A673 (cell line): Measurements from ENCODE around the gene TENT5A. TPM values are rescaled to one million over a fixed set of nuclear protein-coding genes. Genes with fewer than 3 reads are reported as not detected.
"Not testable (repeated sequence)": the region's sequence is repeated elsewhere in the genome, so short reads cannot be mapped to it uniquely, and the experiment has no call there.

ENCODE experiments used
- BruUV-seq: library from RNA; stranded (reverse); fragments of 400-500 nt; replicated peaks from 2 replicates; lab custom pipeline; 2021; lab: Mats Ljungman, UMichigan
- CTCF ChIA-PET: fragments of 300-600 bp; sonication (Branson Sonifier 250); formaldehyde crosslinking; loops from one replicate; lab custom pipeline; 2022; ENCODE audit warnings: antibody characterized with exemption; lab: Charles Lee
- POLR2A ChIA-PET: fragments of 300-600 bp; sonication (Branson Sonifier 250); formaldehyde crosslinking; loops from one replicate; lab custom pipeline; 2022; ENCODE audit warnings: antibody characterized with exemption; ENCODE audit not compliant: low non-redundant PET; lab: Charles Lee
- DNase-seq: peaks from one replicate; pipeline ENCODE4 v3.0.0-alpha.2; 2015; ENCODE audit warnings: low spot score
- H3K27ac ChIP-seq: fragments of 200-600 bp; sonication (generic); 2 replicates; pipeline ENCODE4 v1.5.1; 2016; ENCODE audit warnings: mixed run types, low read depth, mild to moderate bottlenecking, mixed read lengths, antibody characterized with exemption, low read length; ENCODE audit not compliant: poor library complexity, severe bottlenecking
- H3K27me3 ChIP-seq: fragments of 200-600 bp; sonication (generic); replicated peaks from 2 replicates; pipeline ENCODE4 v1.6.1; 2017; ENCODE audit warnings: mixed run types, low read depth, mild to moderate bottlenecking, mixed read lengths, antibody characterized with exemption, low read length; ENCODE audit not compliant: insufficient read depth, poor library complexity
- H3K36me3 ChIP-seq: fragments of 200-600 bp; sonication (generic); 2 replicates; pipeline ENCODE4 v1.6.1; 2016; ENCODE audit warnings: mixed run types, mild to moderate bottlenecking, mixed read lengths, antibody characterized with exemption, low read length; ENCODE audit not compliant: insufficient read depth, poor library complexity, severe bottlenecking
- H3K4me1 ChIP-seq: fragments of 200-600 bp; sonication (generic); 2 replicates; pipeline ENCODE4 v1.6.1; 2017; ENCODE audit warnings: mixed run types, mild to moderate bottlenecking, mixed read lengths, antibody characterized with exemption, low read length; ENCODE audit not compliant: insufficient read depth, poor library complexity, severe bottlenecking
- H3K4me3 ChIP-seq: fragments of 200-600 bp; sonication (generic); 2 replicates; pipeline ENCODE4 v1.5.1; 2016; ENCODE audit warnings: low read depth, mixed run types, mild to moderate bottlenecking, mixed read lengths, low read length; ENCODE audit not compliant: poor library complexity, severe bottlenecking
- H3K9me3 ChIP-seq: fragments of 200-600 bp; sonication (generic); 2 replicates; pipeline ENCODE4 v1.6.1; 2016; ENCODE audit warnings: mixed run types, low read depth, mild to moderate bottlenecking, mixed read lengths, antibody characterized with exemption, low read length; ENCODE audit not compliant: poor library complexity, severe bottlenecking
- CTCF ChIP-seq: fragments of 300-800, 200-600 bp; sonication (generic); conservative IDR thresholded peaks from 2 replicates; pipeline ENCODE4 v1.5.1; 2017; ENCODE audit warnings: low read depth, mild to moderate bottlenecking, antibody characterized with exemption, low read length, moderate library complexity, mixed read lengths
- EZH2 ChIP-seq: fragments of 200-600 bp; sonication (generic); IDR thresholded peaks from 2 replicates; pipeline ENCODE4 v1.6.1; 2017; ENCODE audit warnings: borderline replicate concordance, low read depth, mild to moderate bottlenecking, mixed read lengths, antibody characterized with exemption, low read length; ENCODE audit not compliant: poor library complexity, severe bottlenecking
- intact Hi-C: fragments of 100-400 bp; cut with micrococcal nuclease; formaldehyde crosslinking; loops from one replicate; pipeline ENCODE4 v1.10.0; 2022; ENCODE audit not compliant: unreplicated experiment
- total RNA-seq: library from RNA; stranded (reverse); gene quantifications from 2 replicates; pipeline ENCODE4 v1.2.3, GENCODE V29; 2021

TENT5A gene
- total RNA-seq, 1 experiment from 2014 or later: 37.1 TPM

GRCh38 chr6:81781624-81782023 lies 29.1 kb upstream of the TENT5A start:
- no peak for DNase-seq
- Histone ChIP-seq H3K27me3 (no peaks in the 10 kb centered on the region), H3K4me3 (no peak overlapping the region), H3K36me3 (no peaks in the 10 kb centered on the region), H3K4me1 (peaks cover 8% of the 10 kb centered on the region), H3K9me3 (no peaks in the 10 kb centered on the region), H3K27ac (no peak overlapping the region)
- POLR2A ChIA-PET: no interaction called here
- no TSS peak for BruUV-seq
- CTCF ChIA-PET: no interaction called here
- TF ChIP-seq CTCF: no peak
- no peak for TF ChIP-seq EZH2
- intact Hi-C loops: no loop called here

DNA sequence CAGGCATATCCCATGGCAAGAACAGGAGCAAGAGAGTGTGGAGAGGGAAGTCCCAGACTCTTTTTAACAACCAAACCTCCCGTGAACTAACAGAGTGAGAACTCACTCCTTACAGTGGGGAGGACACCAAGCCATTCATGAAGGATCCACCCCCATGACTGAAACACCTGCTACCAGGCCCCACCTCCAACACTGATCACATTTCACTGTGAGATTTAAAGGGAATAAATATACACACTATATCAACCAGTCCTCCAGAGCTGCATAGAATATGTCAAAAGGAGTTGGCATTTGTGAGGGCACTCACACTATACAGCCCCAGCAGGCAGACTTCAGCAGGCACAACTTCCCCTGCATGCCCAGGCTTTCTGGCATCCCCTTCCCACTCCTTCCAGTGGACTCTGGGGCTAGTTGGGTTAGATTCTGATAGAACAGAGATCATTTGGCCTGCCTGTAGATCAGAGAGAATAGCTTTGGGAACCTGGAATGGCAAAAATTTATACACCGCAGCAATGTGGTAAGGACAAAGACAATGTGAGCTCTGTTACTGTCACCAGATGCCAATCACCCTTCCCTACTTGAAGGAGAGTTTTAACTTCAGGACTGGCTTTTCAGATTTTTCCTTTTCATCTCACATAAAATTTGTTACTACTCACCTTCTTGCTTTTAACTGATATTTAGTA lies 25.2 kb upstream of the TENT5A start:
- POLR2A ChIA-PET: no interaction called here
- H3K36me3 ChIP-seq: no peaks in the 10 kb centered on the region

DNA sequence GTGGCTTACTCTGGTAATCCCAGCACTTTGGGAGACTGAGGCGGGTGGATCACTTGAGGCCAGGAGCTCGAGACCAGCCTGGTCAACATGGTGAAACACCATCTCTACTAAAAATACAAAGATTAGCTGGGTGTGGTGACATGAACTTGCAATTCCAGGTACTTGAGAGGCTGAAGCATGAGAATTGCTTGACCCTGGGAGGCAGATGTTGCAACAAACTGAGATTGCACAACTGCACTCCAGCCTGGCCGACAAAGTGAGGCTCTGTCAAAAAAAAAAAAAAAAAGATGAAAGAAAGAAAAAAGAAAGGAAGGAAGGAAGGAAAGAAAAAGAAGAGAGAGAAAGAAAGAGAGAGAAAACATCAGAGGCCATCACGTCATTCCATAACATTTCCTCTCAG lies 23.7 kb upstream of the TENT5A start:
- intact Hi-C loops, POLR2A ChIA-PET, H3K9me3 ChIP-seq, CTCF ChIA-PET, H3K27ac ChIP-seq, DNase-seq, BruUV-seq, H3K4me3 ChIP-seq, H3K36me3 ChIP-seq, H3K4me1 ChIP-seq, H3K27me3 ChIP-seq: not testable (repeated sequence)

More for the DNA sequence above, 25.2 kb upstream of the TENT5A start:
- Histone ChIP-seq H3K27ac (no peak overlapping the region), H3K9me3 (no peaks in the 10 kb centered on the region), H3K4me3 (no peak overlapping the region), H3K27me3 (no peaks in the 10 kb centered on the region), H3K4me1 (no peaks in the 10 kb centered on the region)
- CTCF ChIA-PET: no interaction called here
- intact Hi-C loops: no loop called here
- BruUV-seq: no TSS peak
- TF ChIP-seq EZH2 (no peak), CTCF (no peak)
- DNase-seq: no peak

- Histone ChIP-seq H3K4me1 (no peaks in the 10 kb centered on the region), H3K27me3 (no peaks in the 10 kb centered on the region), H3K4me3 (no peak overlapping the region), H3K27ac (no peak overlapping the region), H3K9me3 (no peaks in the 10 kb centered on the region), H3K36me3 (no peaks in the 10 kb centered on the region)
- POLR2A ChIA-PET: no interaction called here
- TF ChIP-seq EZH2 (no peak), CTCF (no peak)
- CTCF ChIA-PET: no interaction called here
- intact Hi-C loops: no loop called here
- no peak for DNase-seq
- no TSS peak for BruUV-seq
Observed at GRCh38 chr6:81774542-81774941, 22.1 kb upstream of the TENT5A start.
